ENCODE data around the gene MYPN.

Gene MYPN

GRCh38 chr10:68103261-68103878, 5.9 kb upstream of the MYPN start:
- no peak for TF ChIP-seq REST (IDR thresholded peaks at IDR 0.05; ENCODE audit: insufficient read depth in 1 of 2, low read depth in 2 of 2, low read length in 2 of 2)
- TF ChIP-seq TAF1 (IDR thresholded peaks at IDR 0.05; ENCODE audit: borderline replicate concordance, insufficient read depth, low read length), result no peak

GRCh38 chr10:68103901-68104300, 5.4 kb upstream of the MYPN start:
- TF ChIP-seq TAF1 (IDR thresholded peaks at IDR 0.05; ENCODE audit: borderline replicate concordance, insufficient read depth, low read length) (no peak), REST (IDR thresholded peaks at IDR 0.05; ENCODE audit: insufficient read depth in 1 of 2, low read depth in 2 of 2, low read length in 2 of 2) (no peak), POLR2AphosphoS5 (IDR thresholded peaks at IDR 0.05; ENCODE audit: low read depth, low read length) (no peak), SIN3A (IDR thresholded peaks at IDR 0.05; ENCODE audit: borderline replicate concordance, insufficient read depth, low read length) (no peak), FOXP2 (optimal IDR thresholded peaks at IDR 0.05; ENCODE audit: borderline replicate concordance, extremely low read depth, extremely low read length, insufficient read depth) (no peak)

- TF ChIP-seq SIN3A (IDR thresholded peaks at IDR 0.05; ENCODE audit: borderline replicate concordance, insufficient read depth, low read length) (no peak), REST (IDR thresholded peaks at IDR 0.05; ENCODE audit: insufficient read depth in 1 of 2, low read depth in 2 of 2, low read length in 2 of 2) (no peak)
Observed at GRCh38 chr10:68105820-68106219, 3.5 kb upstream of the MYPN start.

GRCh38 chr10:68106656-68107055, 2.6 kb upstream of the MYPN start:
- TF ChIP-seq SIN3A (IDR thresholded peaks at IDR 0.05; ENCODE audit: borderline replicate concordance, insufficient read depth, low read length) (no peak), TAF1 (IDR thresholded peaks at IDR 0.05; ENCODE audit: borderline replicate concordance, insufficient read depth, low read length) (no peak), FOXP2 (optimal IDR thresholded peaks at IDR 0.05; ENCODE audit: borderline replicate concordance, extremely low read depth, extremely low read length, insufficient read depth) (no peak), POLR2AphosphoS5 (IDR thresholded peaks at IDR 0.05; ENCODE audit: low read depth, low read length) (no peak), REST (IDR thresholded peaks at IDR 0.05; ENCODE audit: insufficient read depth in 1 of 2, low read depth in 2 of 2, low read length in 2 of 2) (no peak)

- TF ChIP-seq TAF1 (IDR thresholded peaks at IDR 0.05; ENCODE audit: borderline replicate concordance, insufficient read depth, low read length) (no peak), SIN3A (IDR thresholded peaks at IDR 0.05; ENCODE audit: borderline replicate concordance, insufficient read depth, low read length) (no peak), POLR2AphosphoS5 (IDR thresholded peaks at IDR 0.05; ENCODE audit: low read depth, low read length) (no peak), REST (IDR thresholded peaks at IDR 0.05; ENCODE audit: insufficient read depth in 1 of 2, low read depth in 2 of 2, low read length in 2 of 2) (no peak), FOXP2 (optimal IDR thresholded peaks at IDR 0.05; ENCODE audit: borderline replicate concordance, extremely low read depth, extremely low read length, insufficient read depth) (no peak)
Observed at GRCh38 chr10:68107651-68108050, 1.6 kb upstream of the MYPN start.
